Vagina (tissue), 2 donors: Measurements from ENCODE around the gene RNF11. TPM values are rescaled to one million over a fixed set of nuclear protein-coding genes. Genes with fewer than 3 reads are reported as not detected.
"Not testable (repeated sequence)": the region's sequence is repeated elsewhere in the genome, so short reads cannot be mapped to it uniquely, and the experiment has no call there.

ENCODE experiments used
- DNase-seq, 2 donors: peaks; one replicate each; pipeline ENCODE4 v3.0.0-alpha.2; 2017; ENCODE audit errors: extremely low spot score in 2 of 2
- H3K27ac ChIP-seq: fragments of 200-600 bp; sonication (generic); one replicate; pipeline ENCODE4 v1.5.1; 2019
- H3K27me3 ChIP-seq: fragments of 200-600 bp; sonication (generic); one replicate; pipeline ENCODE4 v1.5.1; 2019
- H3K36me3 ChIP-seq, 2 donors: fragments of 200-600 bp; sonication (generic); one replicate each; pipeline ENCODE4 v1.5.1; 2017 to 2019
- H3K4me1 ChIP-seq: fragments of 200-600 bp; sonication (generic); one replicate; pipeline ENCODE4 v1.5.1; 2019
- H3K4me3 ChIP-seq, 2 donors: fragments of 200-600 bp; sonication (generic); 1 replicate in 1 of 2; 2 replicates in 1 of 2; pipeline ENCODE4 v1.5.1; 2016 to 2019
- H3K9me3 ChIP-seq: fragments of 200-600 bp; sonication (generic); one replicate; pipeline ENCODE4 v1.5.1; 2019
- CTCF ChIP-seq, 3 experiments: fragments of 450-650 bp in 2 of 3; fragments of 200-600 bp in 1 of 3; sonication (generic) in 1 of 3; IDR thresholded peaks; one replicate each; pipeline ENCODE4 v1.5.1; 2017 to 2019; ENCODE audit warnings: antibody characterized with exemption in 3 of 3, mild to moderate bottlenecking in 2 of 3, moderate library complexity in 2 of 3
- POLR2A ChIP-seq, 2 donors: fragments of 450-650 bp; IDR thresholded peaks; one replicate each; pipeline ENCODE4 v1.6.1; 2017; ENCODE audit warnings: antibody characterized with exemption in 2 of 2, mild to moderate bottlenecking in 2 of 2, moderate library complexity in 2 of 2
- POLR2AphosphoS5 ChIP-seq, 2 donors: sonication (generic); formaldehyde crosslinking; IDR thresholded peaks; one replicate each; pipeline ENCODE4 v1.9.0; 2017; ENCODE audit warnings: antibody characterized with exemption in 2 of 2, mild to moderate bottlenecking in 2 of 2, low read depth in 1 of 2; ENCODE audit not compliant: insufficient read depth in 1 of 2
- intact Hi-C: fragments of 100-400 bp; cut with DNase I; formaldehyde crosslinking; loops from one replicate; pipeline ENCODE4 v1.15.1; 2023
- total RNA-seq: library from RNA; depleted of rRNA; stranded (reverse); fragments of >200 nt; gene quantifications from one replicate; pipeline ENCODE4 v1.2.3, GENCODE V29; 2016

RNF11 gene
- total RNA-seq, 1 donor from 2014 or later, result 73.9 TPM

GRCh38 chr1:51218570-51218969 is 17.5 kb upstream of the RNF11 start:
- Histone ChIP-seq H3K27ac (no peak overlapping the region), H3K4me3 (no peak overlapping the region), H3K36me3 (no peaks in the 10 kb centered on the region), H3K27me3 (no peaks in the 10 kb centered on the region), H3K4me1 (peaks cover 16% of the 10 kb centered on the region), H3K9me3 (no peaks in the 10 kb centered on the region)
- intact Hi-C loops, result no loop called here
- TF ChIP-seq POLR2AphosphoS5 (IDR thresholded peaks at IDR 0.05; ENCODE audit: insufficient read depth in 1 of 2, low read depth in 1 of 2) (no peak), CTCF (IDR thresholded peaks at IDR 0.05) (no peak), POLR2A (IDR thresholded peaks at IDR 0.05) (no peak)
- DNase-seq, result no peak

- no peak for TF ChIP-seq POLR2AphosphoS5 (IDR thresholded peaks at IDR 0.05; ENCODE audit: insufficient read depth in 1 of 2, low read depth in 1 of 2)
- TF ChIP-seq CTCF (IDR thresholded peaks at IDR 0.05), result no peak
- no peak for TF ChIP-seq POLR2A (IDR thresholded peaks at IDR 0.05)
- intact Hi-C loops, result no loop called here
These were observed 17.1 kb upstream of the RNF11 start for GRCh38 chr1:51219022-51219421.

GRCh38 chr1:51221529-51221928 is 14.5 kb upstream of the RNF11 start:
- H3K9me3 ChIP-seq, H3K27ac ChIP-seq, H3K4me3 ChIP-seq, H3K4me1 ChIP-seq, intact Hi-C loops, DNase-seq, H3K36me3 ChIP-seq, H3K27me3 ChIP-seq: not testable (repeated sequence)

More at GRCh38 chr1:51219022-51219421, 17.1 kb upstream of the RNF11 start:
- DNase-seq, result no peak
- Histone ChIP-seq H3K36me3 (no peaks in the 10 kb centered on the region), H3K27me3 (no peaks in the 10 kb centered on the region), H3K4me3 (no peak overlapping the region), H3K27ac (no peak overlapping the region), H3K4me1 (peaks cover 11% of the 10 kb centered on the region), H3K9me3 (no peaks in the 10 kb centered on the region)

GRCh38 chr1:51222136-51222787 is 13.8 kb upstream of the RNF11 start:
- Histone ChIP-seq H3K36me3 (no peaks in the 10 kb centered on the region), H3K4me1 (no peaks in the 10 kb centered on the region), H3K9me3 (no peaks in the 10 kb centered on the region), H3K27ac (no peak overlapping the region), H3K4me3 (no peak overlapping the region), H3K27me3 (no peaks in the 10 kb centered on the region)
- TF ChIP-seq CTCF (IDR thresholded peaks at IDR 0.05) (no peak), POLR2A (IDR thresholded peaks at IDR 0.05) (no peak)
- no peak for DNase-seq
- intact Hi-C loops, result no loop called here

- no peaks in the 10 kb centered on the region for H3K36me3 ChIP-seq
- intact Hi-C loops, result no loop called here
- no peaks in the 10 kb centered on the region for H3K4me1 ChIP-seq
- no peaks in the 10 kb centered on the region for H3K9me3 ChIP-seq
- H3K4me3 ChIP-seq, result no peak overlapping the region
- TF ChIP-seq CTCF (IDR thresholded peaks at IDR 0.05) (no peak), POLR2A (IDR thresholded peaks at IDR 0.05) (no peak), POLR2AphosphoS5 (IDR thresholded peaks at IDR 0.05; ENCODE audit: insufficient read depth in 1 of 2, low read depth in 1 of 2) (no peak)
- DNase-seq, result no peak
- no peak overlapping the region for H3K27ac ChIP-seq
- no peaks in the 10 kb centered on the region for H3K27me3 ChIP-seq
These were observed 13.3 kb upstream of the RNF11 start for GRCh38 chr1:51222809-51223208.
